ENCODE results near the gene ZNF367.
"Not testable (repeated sequence)": the region's sequence is repeated elsewhere in the genome, so short reads cannot be mapped to it uniquely, and the experiment has no call there.

The ZNF367 gene

DNA sequence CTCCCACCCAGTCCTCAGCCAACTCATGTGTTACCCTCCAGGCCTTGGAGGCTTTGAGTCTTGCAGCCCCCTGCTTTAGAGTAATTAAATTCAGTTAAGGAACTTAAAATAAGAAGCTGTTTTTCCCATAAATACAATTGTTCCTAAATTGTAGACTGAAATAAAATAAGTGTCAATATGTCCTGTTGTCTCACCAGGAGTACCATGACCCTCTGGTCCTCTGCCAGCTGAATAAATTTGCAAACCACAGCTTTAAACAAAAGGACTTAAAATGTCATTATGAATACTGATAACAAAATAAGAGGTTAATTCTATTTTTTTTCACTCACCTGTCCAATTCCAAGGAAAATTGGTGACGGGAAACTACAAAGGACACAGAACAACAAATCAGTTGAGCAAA lies 50.2 kb downstream of the ZNF367 start:
- H3K36me3 ChIP-seq (replicated peaks; ENCODE audit: low read depth, low read length), result peaks cover 2% of the 10 kb centered on the region
- H3K9me3 ChIP-seq (ENCODE audit: insufficient read depth, low read length), result no peaks in the 10 kb centered on the region
- no peaks in the 10 kb centered on the region for H3K4me1 ChIP-seq (ENCODE audit: low read length)
- no peak for TF ChIP-seq EZH2phosphoT487 (IDR thresholded peaks at IDR 0.05; ENCODE audit: low read depth)
- TF ChIP-seq, protein P1, sequence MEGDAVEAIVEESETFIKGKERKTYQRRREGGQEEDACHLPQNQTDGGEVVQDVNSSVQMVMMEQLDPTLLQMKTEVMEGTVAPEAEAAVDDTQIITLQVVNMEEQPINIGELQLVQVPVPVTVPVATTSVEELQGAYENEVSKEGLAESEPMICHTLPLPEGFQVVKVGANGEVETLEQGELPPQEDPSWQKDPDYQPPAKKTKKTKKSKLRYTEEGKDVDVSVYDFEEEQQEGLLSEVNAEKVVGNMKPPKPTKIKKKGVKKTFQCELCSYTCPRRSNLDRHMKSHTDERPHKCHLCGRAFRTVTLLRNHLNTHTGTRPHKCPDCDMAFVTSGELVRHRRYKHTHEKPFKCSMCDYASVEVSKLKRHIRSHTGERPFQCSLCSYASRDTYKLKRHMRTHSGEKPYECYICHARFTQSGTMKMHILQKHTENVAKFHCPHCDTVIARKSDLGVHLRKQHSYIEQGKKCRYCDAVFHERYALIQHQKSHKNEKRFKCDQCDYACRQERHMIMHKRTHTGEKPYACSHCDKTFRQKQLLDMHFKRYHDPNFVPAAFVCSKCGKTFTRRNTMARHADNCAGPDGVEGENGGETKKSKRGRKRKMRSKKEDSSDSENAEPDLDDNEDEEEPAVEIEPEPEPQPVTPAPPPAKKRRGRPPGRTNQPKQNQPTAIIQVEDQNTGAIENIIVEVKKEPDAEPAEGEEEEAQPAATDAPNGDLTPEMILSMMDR (IDR thresholded peaks at IDR 0.05; ENCODE audit: low read depth, low read length), result no peak
- H3K9ac ChIP-seq (ENCODE audit: low read length), result no peak overlapping the region
- no peak overlapping the region for H3K4me3 ChIP-seq (ENCODE audit: low read length)
- H3K79me2 ChIP-seq (ENCODE audit: low read length), result no peaks in the 10 kb centered on the region
- no peak overlapping the region for H2AFZ ChIP-seq (ENCODE audit: low read depth, low read length)
- H3K27me3 ChIP-seq (ENCODE audit: low read depth, low read length), result no peaks in the 10 kb centered on the region
- no peak overlapping the region for H3K4me2 ChIP-seq (ENCODE audit: low read length)
- no peaks in the 10 kb centered on the region for H4K20me1 ChIP-seq (ENCODE audit: insufficient read depth, low read length)
- no peak overlapping the region for H3K27ac ChIP-seq (ENCODE audit: low read length)

DNA sequence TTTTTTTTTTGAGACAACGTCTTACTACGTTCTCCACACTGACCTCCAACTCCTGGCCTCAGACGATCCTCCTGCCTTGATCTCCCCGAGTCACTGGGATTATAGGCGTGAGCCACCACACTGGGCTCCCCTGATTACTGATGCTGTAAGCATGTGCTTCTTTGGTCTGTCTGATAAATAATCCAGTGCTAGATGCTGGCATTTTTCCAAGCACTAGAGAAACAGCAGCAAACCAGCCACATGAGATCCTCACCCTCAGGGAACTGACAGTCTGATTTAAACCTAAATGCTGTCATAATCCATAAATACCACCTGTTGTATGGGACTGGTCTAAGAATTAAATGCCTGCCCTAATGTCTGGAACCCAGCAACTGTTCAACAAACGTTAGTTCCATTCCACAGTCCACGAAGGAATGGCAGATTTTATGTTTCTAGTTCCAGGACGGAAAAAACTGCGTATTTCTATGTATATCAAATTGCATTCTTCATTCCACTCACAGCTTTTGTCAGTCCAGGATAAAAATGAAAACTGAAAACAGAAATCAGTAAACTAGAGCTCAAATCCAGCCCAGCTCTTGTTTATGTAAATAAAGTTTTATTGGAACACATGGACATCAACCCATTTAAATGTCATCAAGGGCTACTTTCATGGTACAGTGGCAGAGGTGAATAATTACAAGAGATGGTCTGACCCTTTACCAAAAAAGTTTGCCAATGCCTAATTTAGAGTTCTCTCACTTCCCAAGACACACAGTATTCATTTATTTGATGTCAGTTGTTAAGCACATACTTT lies 54.8 kb downstream of the ZNF367 start:
- H3K9me3 ChIP-seq (ENCODE audit: insufficient read depth, low read length), result no peaks in the 10 kb centered on the region
- H3K27ac ChIP-seq (ENCODE audit: low read length), result no peak overlapping the region
- no peak overlapping the region for H3K4me3 ChIP-seq (ENCODE audit: low read length)
- H3K4me2 ChIP-seq (ENCODE audit: low read length), result no peak overlapping the region
- no peaks in the 10 kb centered on the region for H4K20me1 ChIP-seq (ENCODE audit: insufficient read depth, low read length)
- no peaks in the 10 kb centered on the region for H3K79me2 ChIP-seq (ENCODE audit: low read length)
- H3K9ac ChIP-seq (ENCODE audit: low read length), result no peak overlapping the region
- H2AFZ ChIP-seq (ENCODE audit: low read depth, low read length), result no peak overlapping the region
- TF ChIP-seq EZH2phosphoT487 (IDR thresholded peaks at IDR 0.05; ENCODE audit: low read depth), result no peak
- H3K36me3 ChIP-seq (replicated peaks; ENCODE audit: low read depth, low read length), result peaks cover 4% of the 10 kb centered on the region
- H3K4me1 ChIP-seq (ENCODE audit: low read length), result no peaks in the 10 kb centered on the region
- no peaks in the 10 kb centered on the region for H3K27me3 ChIP-seq (ENCODE audit: low read depth, low read length)

DNA sequence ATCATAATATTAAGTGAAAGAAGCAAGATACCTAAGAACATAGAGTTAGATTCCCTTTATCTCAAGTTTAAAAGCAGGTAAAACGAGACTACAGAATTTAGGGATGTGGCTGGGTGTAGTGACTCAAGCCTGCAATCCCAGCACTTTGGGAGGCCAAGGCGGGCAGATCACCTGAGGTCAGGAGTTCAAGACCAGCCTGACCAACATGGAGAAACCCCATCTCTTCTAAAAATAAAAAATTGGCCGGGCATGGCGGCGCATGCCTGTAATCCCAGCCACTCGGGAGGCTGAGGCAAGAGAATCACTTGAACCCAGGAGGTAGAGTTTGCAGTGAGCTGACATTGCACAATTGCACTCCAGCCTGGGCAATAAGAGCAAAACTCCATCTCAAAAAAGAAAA lies 56.1 kb downstream of the ZNF367 start:
- H3K4me2 ChIP-seq (ENCODE audit: low read length); H3K9me3 ChIP-seq (ENCODE audit: insufficient read depth, low read length); H3K27ac ChIP-seq (ENCODE audit: low read length); H3K9ac ChIP-seq (ENCODE audit: low read length); H3K4me1 ChIP-seq (ENCODE audit: low read length); H3K4me3 ChIP-seq (ENCODE audit: low read length); H3K79me2 ChIP-seq (ENCODE audit: low read length); H3K27me3 ChIP-seq (ENCODE audit: low read depth, low read length); H3K36me3 ChIP-seq (replicated peaks; ENCODE audit: low read depth, low read length); H4K20me1 ChIP-seq (ENCODE audit: insufficient read depth, low read length); H2AFZ ChIP-seq (ENCODE audit: low read depth, low read length): not testable (repeated sequence)

DNA sequence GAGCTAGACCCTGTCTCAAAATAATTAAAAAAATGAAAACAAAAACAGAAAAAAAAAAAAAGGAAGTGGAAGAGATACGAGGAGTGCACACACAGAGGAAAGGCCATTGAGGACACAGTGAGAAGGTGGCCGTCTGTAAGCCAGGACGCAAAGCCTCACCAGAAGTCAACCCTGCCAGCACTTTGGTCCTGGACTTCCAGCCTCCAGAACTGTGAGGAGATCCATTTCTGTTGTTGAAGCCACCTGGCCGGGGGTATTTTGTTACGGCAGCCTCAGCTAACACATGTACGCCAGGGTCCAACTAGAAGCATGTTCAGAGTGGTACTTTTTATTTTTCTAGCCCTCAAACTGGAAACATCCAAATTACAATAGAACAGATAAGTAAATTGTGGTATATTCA lies 56.5 kb downstream of the ZNF367 start:
- no peak overlapping the region for H3K27ac ChIP-seq (ENCODE audit: low read length)
- H4K20me1 ChIP-seq (ENCODE audit: insufficient read depth, low read length), result no peaks in the 10 kb centered on the region
- H2AFZ ChIP-seq (ENCODE audit: low read depth, low read length), result no peak overlapping the region
- H3K4me3 ChIP-seq (ENCODE audit: low read length), result no peak overlapping the region
- H3K79me2 ChIP-seq (ENCODE audit: low read length), result no peaks in the 10 kb centered on the region
- H3K36me3 ChIP-seq (replicated peaks; ENCODE audit: low read depth, low read length), result peaks cover 4% of the 10 kb centered on the region
- TF ChIP-seq EZH2phosphoT487 (IDR thresholded peaks at IDR 0.05; ENCODE audit: low read depth), result no peak
- TF ChIP-seq, protein P1 (IDR thresholded peaks at IDR 0.05; ENCODE audit: low read depth, low read length), result no peak
- no peaks in the 10 kb centered on the region for H3K4me1 ChIP-seq (ENCODE audit: low read length)
- no peak overlapping the region for H3K9ac ChIP-seq (ENCODE audit: low read length)
- no peaks in the 10 kb centered on the region for H3K9me3 ChIP-seq (ENCODE audit: insufficient read depth, low read length)
- no peaks in the 10 kb centered on the region for H3K27me3 ChIP-seq (ENCODE audit: low read depth, low read length)
- H3K4me2 ChIP-seq (ENCODE audit: low read length), result no peak overlapping the region

DNA sequence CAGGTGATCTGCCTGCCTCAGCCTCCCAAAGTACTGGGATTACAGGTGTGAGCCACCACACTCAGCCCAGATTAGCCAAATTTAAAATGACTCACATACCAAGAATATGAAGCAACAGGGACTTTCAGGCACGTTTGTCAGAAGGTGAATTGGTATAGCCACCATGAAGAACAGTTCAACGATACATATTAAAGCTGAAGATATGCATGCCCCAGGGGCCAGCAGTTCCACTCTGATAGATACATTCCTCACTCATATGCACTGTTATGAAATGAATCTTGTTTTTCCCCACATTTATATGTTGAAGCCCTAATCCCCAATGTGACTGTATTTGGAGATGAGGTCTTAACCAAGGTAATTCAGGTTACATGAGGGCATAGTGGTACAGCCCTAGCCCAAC lies 57.2 kb downstream of the ZNF367 start:
- Histone ChIP-seq H3K36me3 (replicated peaks; ENCODE audit: low read depth, low read length) (peaks cover 4% of the 10 kb centered on the region), H3K4me2 (ENCODE audit: low read length) (no peak overlapping the region), H3K9me3 (ENCODE audit: insufficient read depth, low read length) (no peaks in the 10 kb centered on the region), H3K79me2 (ENCODE audit: low read length) (no peaks in the 10 kb centered on the region), H3K4me3 (ENCODE audit: low read length) (no peak overlapping the region), H3K4me1 (ENCODE audit: low read length) (no peaks in the 10 kb centered on the region), H3K27ac (ENCODE audit: low read length) (no peak overlapping the region), H3K9ac (ENCODE audit: low read length) (no peak overlapping the region), H4K20me1 (ENCODE audit: insufficient read depth, low read length) (no peaks in the 10 kb centered on the region), H3K27me3 (ENCODE audit: low read depth, low read length) (no peaks in the 10 kb centered on the region), H2AFZ (ENCODE audit: low read depth, low read length) (no peak overlapping the region)
- no peak for TF ChIP-seq EZH2phosphoT487 (IDR thresholded peaks at IDR 0.05; ENCODE audit: low read depth)
- TF ChIP-seq, protein P1 (IDR thresholded peaks at IDR 0.05; ENCODE audit: low read depth, low read length), result no peak

DNA sequence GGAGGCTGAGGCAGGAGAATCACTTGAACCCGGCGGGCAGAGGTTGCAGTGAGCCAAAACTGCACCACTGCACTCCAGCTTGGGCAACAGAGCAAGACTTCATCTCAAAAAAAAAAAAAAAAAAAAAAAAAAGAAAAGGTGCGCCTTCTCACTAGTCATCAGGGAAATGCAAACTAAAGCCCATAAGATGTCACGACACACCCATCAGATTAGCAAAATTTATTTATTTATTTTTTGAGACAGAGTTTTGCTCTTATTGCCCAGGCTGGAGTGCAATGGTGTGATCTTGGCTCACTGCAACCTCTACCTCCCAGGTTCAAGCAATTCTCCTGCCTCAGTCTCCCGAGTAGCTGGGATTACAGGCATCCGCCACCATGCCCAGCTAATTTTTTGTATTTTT lies 57.6 kb downstream of the ZNF367 start:
- not testable (repeated sequence) for H3K9me3 ChIP-seq (ENCODE audit: insufficient read depth, low read length); H3K9ac ChIP-seq (ENCODE audit: low read length); H3K27me3 ChIP-seq (ENCODE audit: low read depth, low read length); H3K36me3 ChIP-seq (replicated peaks; ENCODE audit: low read depth, low read length); H3K4me1 ChIP-seq (ENCODE audit: low read length); H3K4me2 ChIP-seq (ENCODE audit: low read length); H3K27ac ChIP-seq (ENCODE audit: low read length); H2AFZ ChIP-seq (ENCODE audit: low read depth, low read length); H3K4me3 ChIP-seq (ENCODE audit: low read length); H4K20me1 ChIP-seq (ENCODE audit: insufficient read depth, low read length); H3K79me2 ChIP-seq (ENCODE audit: low read length)
